ENCODE measurements around the gene DHCR24. TPM values are rescaled to one million over a fixed set of nuclear protein-coding genes. Genes with fewer than 3 reads are reported as not detected.
A peak's percentile ranks its signal among the peaks of the same experiment; 100 is the strongest.

DHCR24 gene
- total and polyA plus RNA-seq, 10 donors = 7.0 to 370 (median 218) TPM

- no peak for TF ChIP-seq POLR2A (IDR thresholded peaks at IDR 0.05)
- TF ChIP-seq POLR2AphosphoS5 (IDR thresholded peaks at IDR 0.05) = peak in 2 of 3 donors; percentile 31 to 47
- TF ChIP-seq, protein P1, sequence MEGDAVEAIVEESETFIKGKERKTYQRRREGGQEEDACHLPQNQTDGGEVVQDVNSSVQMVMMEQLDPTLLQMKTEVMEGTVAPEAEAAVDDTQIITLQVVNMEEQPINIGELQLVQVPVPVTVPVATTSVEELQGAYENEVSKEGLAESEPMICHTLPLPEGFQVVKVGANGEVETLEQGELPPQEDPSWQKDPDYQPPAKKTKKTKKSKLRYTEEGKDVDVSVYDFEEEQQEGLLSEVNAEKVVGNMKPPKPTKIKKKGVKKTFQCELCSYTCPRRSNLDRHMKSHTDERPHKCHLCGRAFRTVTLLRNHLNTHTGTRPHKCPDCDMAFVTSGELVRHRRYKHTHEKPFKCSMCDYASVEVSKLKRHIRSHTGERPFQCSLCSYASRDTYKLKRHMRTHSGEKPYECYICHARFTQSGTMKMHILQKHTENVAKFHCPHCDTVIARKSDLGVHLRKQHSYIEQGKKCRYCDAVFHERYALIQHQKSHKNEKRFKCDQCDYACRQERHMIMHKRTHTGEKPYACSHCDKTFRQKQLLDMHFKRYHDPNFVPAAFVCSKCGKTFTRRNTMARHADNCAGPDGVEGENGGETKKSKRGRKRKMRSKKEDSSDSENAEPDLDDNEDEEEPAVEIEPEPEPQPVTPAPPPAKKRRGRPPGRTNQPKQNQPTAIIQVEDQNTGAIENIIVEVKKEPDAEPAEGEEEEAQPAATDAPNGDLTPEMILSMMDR (IDR thresholded peaks at IDR 0.05 in 8 of 11, conservative IDR thresholded peaks at IDR 0.05 in 3 of 11) = no peak
- WGBS, 5 donors = 91 to 97% (median 95%) methylated on average over 4 to 9 of the region's 9 CpGs
- H3K4me3 ChIP-seq = no peak overlapping the region
- H3K27ac ChIP-seq = no peak overlapping the region
- H3K9me3 ChIP-seq = no peaks in the 10 kb centered on the region
- no peaks in the 10 kb centered on the region for H3K4me1 ChIP-seq
- H3K27me3 ChIP-seq (replicated peaks in 1 of 7) = no peaks in the 10 kb centered on the region
- H3K36me3 ChIP-seq = peaks cover 0 to 94% (median 48%) of the 10 kb centered on the region in 6 donors
- DNase-seq = no peak
- intact Hi-C loops (cut with DNase I; ENCODE audit: low total_unique reads) = no loop called here
Measured at GRCh38 chr1:54851406-54851805, 35.6 kb downstream of the DHCR24 start.

- no peak overlapping the region for H3K4me3 ChIP-seq
- H3K27me3 ChIP-seq (replicated peaks in 1 of 7) = no peaks in the 10 kb centered on the region
- no peak for DNase-seq
- intact Hi-C loops (cut with DNase I; ENCODE audit: low total_unique reads) = no loop called here
- peaks cover 0 to 88% (median 48%) of the 10 kb centered on the region in 6 donors for H3K36me3 ChIP-seq
- no peaks in the 10 kb centered on the region for H3K9me3 ChIP-seq
- WGBS, 5 donors = 77 to 93% (median 85%) methylated on average over 9 of the region's 9 CpGs
- TF ChIP-seq POLR2A (IDR thresholded peaks at IDR 0.05) = no peak
- TF ChIP-seq, protein P1 (IDR thresholded peaks at IDR 0.05 in 8 of 11, conservative IDR thresholded peaks at IDR 0.05 in 3 of 11) = no peak
- TF ChIP-seq POLR2AphosphoS5 (IDR thresholded peaks at IDR 0.05) = no peak
- H3K27ac ChIP-seq = no peak overlapping the region
- no peaks in the 10 kb centered on the region for H3K4me1 ChIP-seq
Measured at GRCh38 chr1:54850737-54851136, 36.3 kb downstream of the DHCR24 start.

GRCh38 chr1:54850069-54850730 lies 36.8 kb downstream of the DHCR24 start:
- Histone ChIP-seq H3K36me3 (peaks cover 0 to 82% (median 48%) of the 10 kb centered on the region in 6 donors), H3K27ac (no peak overlapping the region), H3K4me3 (no peak overlapping the region), H3K9me3 (no peaks in the 10 kb centered on the region), H3K4me1 (no peaks in the 10 kb centered on the region), H3K27me3 (replicated peaks in 1 of 7) (no peaks in the 10 kb centered on the region)
- intact Hi-C loops (cut with DNase I; ENCODE audit: low total_unique reads) = no loop called here
- no peak for DNase-seq
- TF ChIP-seq, protein P1 (IDR thresholded peaks at IDR 0.05 in 8 of 11, conservative IDR thresholded peaks at IDR 0.05 in 3 of 11) = no peak
- TF ChIP-seq POLR2AphosphoS5 (IDR thresholded peaks at IDR 0.05) = no peak
- TF ChIP-seq POLR2A (IDR thresholded peaks at IDR 0.05) = no peak
- WGBS, 5 donors = 91 to 97% (median 93%) methylated on average over 5 of the region's 5 CpGs

DNA sequence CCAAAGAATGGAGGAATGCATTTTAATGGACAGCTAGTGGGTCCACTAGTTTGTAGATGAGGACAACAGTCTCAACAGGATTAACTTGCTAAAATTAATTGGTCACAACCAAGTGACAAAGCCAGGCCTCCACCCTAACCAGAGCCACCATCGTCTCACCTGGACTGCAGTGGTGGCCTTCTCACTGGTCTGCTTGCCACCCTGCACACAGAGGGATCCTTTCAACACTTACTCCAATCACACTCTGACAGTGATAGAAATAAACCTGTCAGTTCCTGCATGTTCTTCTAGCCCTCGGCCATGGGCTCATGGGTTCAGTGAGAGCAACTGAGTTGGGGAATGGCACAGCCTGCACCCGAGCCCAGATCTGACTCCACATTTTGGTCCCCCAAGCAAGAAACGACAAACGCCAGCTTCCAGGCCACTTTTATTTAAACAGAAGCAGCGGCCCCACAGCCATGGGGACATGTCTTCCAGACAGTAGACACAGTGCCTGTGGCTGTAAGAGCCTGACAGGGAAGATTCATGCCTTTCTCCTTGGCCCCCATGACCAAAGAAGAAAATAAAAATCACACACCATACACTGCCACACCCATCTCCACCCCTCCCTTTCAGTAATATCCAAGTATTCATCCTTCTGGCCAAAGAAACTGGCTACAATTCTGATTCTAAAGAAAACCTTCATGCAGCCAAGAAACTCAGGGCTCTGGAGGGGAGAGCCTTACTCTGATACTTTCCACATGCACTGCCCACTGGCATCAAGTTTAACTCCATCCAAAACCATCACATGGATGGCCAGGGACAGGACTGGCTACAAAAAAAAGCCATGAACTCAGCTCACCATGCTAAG lies 37.6 kb downstream of the DHCR24 start:
- Histone ChIP-seq H3K27ac (no peak overlapping the region), H3K4me3 (no peak overlapping the region), H3K4me1 (no peaks in the 10 kb centered on the region), H3K36me3 (peaks cover 0 to 77% (median 48%) of the 10 kb centered on the region in 6 donors), H3K27me3 (replicated peaks in 1 of 7) (no peaks in the 10 kb centered on the region), H3K9me3 (no peaks in the 10 kb centered on the region)
- intact Hi-C loops (cut with DNase I; ENCODE audit: low total_unique reads) = no loop called here
- 92 to 97% (median 94%) methylated on average over 5 to 6 of the region's 6 CpGs for WGBS, 5 donors
- DNase-seq = no peak
- TF ChIP-seq POLR2AphosphoS5 (IDR thresholded peaks at IDR 0.05) (no peak), POLR2A (IDR thresholded peaks at IDR 0.05) (no peak)
- TF ChIP-seq, protein P1 (IDR thresholded peaks at IDR 0.05 in 8 of 11, conservative IDR thresholded peaks at IDR 0.05 in 3 of 11) = no peak

Measured in spleen (tissue), 11 donors.